IgD-negative memory B cell (primary cell): ENCODE results near the gene WNT9A. TPM values are rescaled to one million over a fixed set of nuclear protein-coding genes. Genes with fewer than 3 reads are reported as not detected.

Experiments used
- H3K27ac Mint-ChIP-seq, 3 donors: one replicate each; pipeline ENCODE4 v1.8.0; 2020 to 2022; ENCODE audit warnings: mild to moderate bottlenecking in 3 of 3, mixed read lengths in 3 of 3, moderate library complexity in 1 of 3
- H3K27me3 Mint-ChIP-seq: one replicate; pipeline ENCODE4 v1.8.0; 2021; ENCODE audit warnings: mixed read lengths
- H3K36me3 Mint-ChIP-seq: one replicate; pipeline ENCODE4 v1.8.0; 2020; ENCODE audit warnings: mild to moderate bottlenecking, mixed read lengths
- H3K4me1 Mint-ChIP-seq, 3 donors: one replicate each; pipeline ENCODE4 v1.8.0; 2020 to 2022; ENCODE audit warnings: mixed read lengths in 3 of 3, mild to moderate bottlenecking in 1 of 3
- H3K4me3 Mint-ChIP-seq, 4 donors: one replicate each; pipeline ENCODE4 v1.8.0; 2020 to 2022; ENCODE audit warnings: mild to moderate bottlenecking in 4 of 4, mixed read lengths in 4 of 4, moderate library complexity in 3 of 4
- H3K9me3 Mint-ChIP-seq, 3 donors: one replicate each; pipeline ENCODE4 v1.8.0; 2020 to 2021; ENCODE audit warnings: mixed read lengths in 3 of 3, mild to moderate bottlenecking in 1 of 3
- polyA plus RNA-seq: library from polyadenylated mRNA; unstranded; fragments of 300-500 nt; fragmentation: Illumina TruSeq; gene quantifications from one replicate; pipeline ENCODE4 v1.2.3, GENCODE V29; 2021

WNT9A gene
- polyA plus RNA-seq, 1 donor from 2014 or later: not detected

DNA sequence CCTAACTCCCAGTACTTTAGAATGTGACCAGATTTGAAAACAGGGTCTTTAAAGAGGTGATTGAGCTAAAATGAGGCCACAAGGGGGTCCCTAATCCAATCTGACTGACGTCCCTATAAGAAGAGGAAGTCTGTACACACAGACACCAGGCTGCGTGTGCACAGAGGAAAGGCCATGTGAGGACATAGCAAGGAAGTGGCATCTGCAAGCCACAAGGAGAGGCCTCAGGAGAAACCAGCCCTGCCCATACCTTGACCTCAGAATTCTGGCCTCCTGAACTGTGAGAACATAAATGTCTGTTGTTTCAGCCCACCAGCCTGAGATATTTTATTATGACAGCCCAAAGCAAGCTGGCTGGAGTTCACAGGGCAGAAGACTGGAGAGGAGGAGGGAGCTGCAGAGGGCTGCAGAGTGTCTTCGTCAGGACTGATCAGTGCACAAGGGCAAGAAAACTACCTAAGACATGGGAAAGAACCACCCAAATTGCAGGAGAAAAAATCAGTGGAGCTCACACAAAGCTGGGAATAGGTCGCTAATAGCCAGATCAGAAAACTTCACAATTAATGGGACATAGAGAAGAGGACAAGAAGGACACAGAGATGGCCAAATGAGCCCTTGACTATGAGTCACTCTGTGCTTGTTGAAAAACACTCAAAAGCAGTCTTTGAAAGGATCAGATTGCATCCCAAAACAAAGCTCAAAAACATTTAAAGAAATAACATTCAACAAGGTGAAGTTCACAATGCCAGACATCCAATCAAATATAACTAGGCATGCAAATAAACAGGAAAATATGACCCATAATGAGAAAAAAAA lies 14.1 kb upstream of the WNT9A start:
- Mint-ChIP-seq H3K27ac (no peak overlapping the region), H3K4me3 (no peak overlapping the region), H3K9me3 (peaks cover 0 to 3% (median 2%) of the 10 kb centered on the region in 3 donors), H3K27me3 (peaks cover 16% of the 10 kb centered on the region), H3K36me3 (no peaks in the 10 kb centered on the region), H3K4me1 (no peaks in the 10 kb centered on the region)

- H3K27me3 Mint-ChIP-seq: peaks cover 22% of the 10 kb centered on the region
- H3K36me3 Mint-ChIP-seq: no peaks in the 10 kb centered on the region
- peaks cover 3 to 8% (median 3%) of the 10 kb centered on the region in 3 donors for H3K9me3 Mint-ChIP-seq
- no peak overlapping the region for H3K4me3 Mint-ChIP-seq
- H3K4me1 Mint-ChIP-seq: no peaks in the 10 kb centered on the region
- H3K27ac Mint-ChIP-seq: no peak overlapping the region
Observed at GRCh38 chr1:227959325-227959860, 11.7 kb upstream of the WNT9A start.

GRCh38 chr1:227958617-227959324 lies 11.0 kb upstream of the WNT9A start:
- no peaks in the 10 kb centered on the region for H3K36me3 Mint-ChIP-seq
- peaks cover 3 to 8% (median 3%) of the 10 kb centered on the region in 3 donors for H3K9me3 Mint-ChIP-seq
- no peak overlapping the region for H3K27ac Mint-ChIP-seq
- H3K4me1 Mint-ChIP-seq: no peaks in the 10 kb centered on the region
- peaks cover 24% of the 10 kb centered on the region for H3K27me3 Mint-ChIP-seq
- no peak overlapping the region for H3K4me3 Mint-ChIP-seq

GRCh38 chr1:227955808-227956207 lies 8.1 kb upstream of the WNT9A start:
- H3K4me1 Mint-ChIP-seq: no peaks in the 10 kb centered on the region
- no peak overlapping the region for H3K27ac Mint-ChIP-seq
- peaks cover 2% of the 10 kb centered on the region for H3K36me3 Mint-ChIP-seq
- no peak overlapping the region for H3K4me3 Mint-ChIP-seq
- peaks cover 22% of the 10 kb centered on the region for H3K27me3 Mint-ChIP-seq
- peaks cover 3 to 8% (median 3%) of the 10 kb centered on the region in 3 donors for H3K9me3 Mint-ChIP-seq

DNA sequence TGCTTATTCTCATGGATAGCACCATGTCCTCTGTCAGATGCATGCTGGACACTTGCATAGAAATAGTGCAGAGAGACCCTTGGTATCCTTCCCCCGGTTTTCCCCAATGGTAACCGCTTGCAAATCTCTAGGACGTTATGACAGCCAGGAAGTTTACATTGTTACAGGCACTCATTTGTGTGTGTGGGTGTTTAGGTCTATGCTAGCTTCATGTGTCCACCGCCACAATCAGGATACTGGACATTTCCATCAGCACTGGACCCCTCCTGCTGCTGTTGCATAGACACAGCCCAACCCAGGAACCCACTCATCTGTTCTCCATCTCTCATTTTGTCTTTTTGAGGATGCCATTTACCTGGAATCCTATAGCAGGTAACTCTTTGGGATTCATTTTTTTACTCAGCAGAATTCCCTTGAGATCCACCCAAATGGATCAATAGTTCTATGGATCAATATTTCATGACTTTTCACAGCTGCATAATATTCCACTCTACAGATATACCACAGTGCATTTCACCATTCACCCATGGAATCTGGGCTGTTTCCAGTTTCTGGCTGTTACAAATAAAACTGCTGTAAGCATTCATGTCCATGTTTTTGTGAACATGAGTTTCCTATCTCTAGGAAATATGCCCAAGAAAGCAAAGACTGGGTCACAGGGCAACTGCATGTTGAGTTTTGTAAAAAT lies 6.6 kb upstream of the WNT9A start:
- Mint-ChIP-seq H3K4me3 (no peak overlapping the region), H3K36me3 (peaks cover 2% of the 10 kb centered on the region), H3K9me3 (peaks cover 3 to 8% (median 3%) of the 10 kb centered on the region in 3 donors), H3K27ac (no peak overlapping the region), H3K4me1 (no peaks in the 10 kb centered on the region), H3K27me3 (peaks cover 28% of the 10 kb centered on the region)

DNA sequence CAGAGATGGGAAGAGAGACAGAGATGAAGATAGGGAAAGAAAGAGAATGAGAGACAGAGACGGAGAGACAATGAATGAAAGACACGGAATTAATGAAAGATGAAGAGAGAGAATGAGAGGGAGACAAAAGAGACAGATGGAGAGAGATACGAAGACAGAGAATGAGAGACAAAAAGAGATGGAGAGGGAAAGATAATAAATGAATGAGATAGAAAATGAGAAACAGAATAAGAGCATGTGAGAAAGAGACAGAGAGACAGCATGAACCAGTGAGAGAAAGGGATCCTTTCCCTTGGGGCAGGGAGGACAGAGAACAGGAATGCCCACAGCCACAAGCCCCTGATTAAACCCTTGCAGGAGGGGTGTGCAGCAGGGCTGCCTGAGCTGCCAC lies 5.3 kb upstream of the WNT9A start:
- peaks cover 2% of the 10 kb centered on the region for H3K36me3 Mint-ChIP-seq
- H3K9me3 Mint-ChIP-seq: peaks cover 3 to 6% (median 3%) of the 10 kb centered on the region in 3 donors
- peaks cover 0 to 1% (median 0%) of the 10 kb centered on the region in 3 donors for H3K4me1 Mint-ChIP-seq
- peaks cover 33% of the 10 kb centered on the region for H3K27me3 Mint-ChIP-seq
- H3K27ac Mint-ChIP-seq: no peak overlapping the region
- H3K4me3 Mint-ChIP-seq: no peak overlapping the region

DNA sequence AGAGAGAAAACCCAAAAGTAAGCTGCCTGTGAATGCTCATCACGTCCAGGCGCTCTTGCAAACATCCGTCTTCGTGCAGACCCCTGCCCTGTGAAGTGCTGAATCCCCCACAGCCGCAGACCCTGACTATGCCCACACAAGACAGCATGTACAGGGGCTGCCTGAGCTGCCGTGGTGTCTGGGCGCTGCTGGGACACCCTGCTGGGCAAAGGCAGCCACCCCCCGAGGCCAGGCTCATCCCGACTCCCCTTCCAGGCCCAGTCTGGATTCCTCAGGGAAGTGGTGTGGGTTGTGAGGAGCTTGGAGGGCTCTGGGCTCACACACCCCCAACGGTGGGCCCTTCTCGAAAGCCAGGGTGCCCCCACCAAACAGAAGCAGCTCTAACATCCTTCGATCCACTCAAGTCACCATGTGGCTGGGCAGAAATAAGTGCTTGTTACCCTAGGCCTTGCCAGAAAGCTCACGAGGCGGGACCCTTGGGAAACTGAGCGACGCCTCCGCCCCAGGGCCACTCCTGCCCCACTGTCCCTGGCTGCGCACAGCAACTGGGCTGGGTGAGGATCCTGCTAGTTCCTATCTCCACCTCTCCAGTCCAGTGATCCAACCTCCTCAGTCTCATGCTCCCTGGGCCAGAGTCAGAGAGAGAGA lies 4.8 kb upstream of the WNT9A start:
- Mint-ChIP-seq H3K27ac (no peak overlapping the region), H3K4me1 (peaks cover 0 to 1% (median 0%) of the 10 kb centered on the region in 3 donors), H3K36me3 (peaks cover 2% of the 10 kb centered on the region), H3K27me3 (peaks cover 29% of the 10 kb centered on the region), H3K9me3 (peaks cover 3 to 5% (median 3%) of the 10 kb centered on the region in 3 donors), H3K4me3 (no peak overlapping the region)

DNA sequence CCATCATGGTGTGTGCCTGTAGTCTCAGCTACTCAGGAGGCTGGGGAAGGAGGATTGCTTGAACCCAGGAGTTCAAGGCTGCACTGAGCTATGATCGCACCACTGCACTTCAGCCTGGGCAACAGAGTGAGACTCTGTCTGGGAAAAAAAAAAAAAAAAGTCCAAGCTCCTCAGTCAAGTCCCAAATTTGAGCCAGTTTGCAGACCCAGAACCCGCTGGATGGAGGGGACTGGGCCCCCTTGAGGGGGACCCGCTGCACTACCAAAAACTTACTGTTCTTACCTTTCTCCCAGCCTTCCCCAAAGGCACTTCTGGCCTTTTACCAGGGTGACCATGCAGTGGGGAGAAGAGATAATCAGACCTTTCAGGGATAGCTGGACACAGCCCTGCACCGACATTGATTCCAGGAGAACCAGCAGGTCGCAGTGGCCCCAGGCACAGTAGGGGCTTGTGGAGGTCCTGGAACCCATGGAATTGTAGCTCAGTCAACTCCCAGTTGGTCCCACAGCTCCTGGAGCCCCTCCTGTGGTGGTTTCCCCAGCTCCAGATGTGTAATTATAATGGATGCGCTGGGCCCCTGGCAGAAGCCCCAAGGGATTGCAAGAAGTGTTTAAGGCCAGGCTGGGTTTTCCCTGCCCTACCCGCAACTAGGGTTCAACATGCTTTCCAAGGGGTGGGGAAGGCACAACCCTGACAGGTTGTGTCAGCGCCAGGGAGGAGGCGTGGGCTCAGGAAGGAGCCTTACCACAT lies 4.1 kb upstream of the WNT9A start:
- H3K4me1 Mint-ChIP-seq: peaks cover 0 to 3% (median 1%) of the 10 kb centered on the region in 3 donors
- H3K9me3 Mint-ChIP-seq: peaks cover 3 to 5% (median 3%) of the 10 kb centered on the region in 3 donors
- no peak overlapping the region for H3K4me3 Mint-ChIP-seq
- H3K27ac Mint-ChIP-seq: no peak overlapping the region
- peaks cover 2% of the 10 kb centered on the region for H3K36me3 Mint-ChIP-seq
- peaks cover 28% of the 10 kb centered on the region for H3K27me3 Mint-ChIP-seq

DNA sequence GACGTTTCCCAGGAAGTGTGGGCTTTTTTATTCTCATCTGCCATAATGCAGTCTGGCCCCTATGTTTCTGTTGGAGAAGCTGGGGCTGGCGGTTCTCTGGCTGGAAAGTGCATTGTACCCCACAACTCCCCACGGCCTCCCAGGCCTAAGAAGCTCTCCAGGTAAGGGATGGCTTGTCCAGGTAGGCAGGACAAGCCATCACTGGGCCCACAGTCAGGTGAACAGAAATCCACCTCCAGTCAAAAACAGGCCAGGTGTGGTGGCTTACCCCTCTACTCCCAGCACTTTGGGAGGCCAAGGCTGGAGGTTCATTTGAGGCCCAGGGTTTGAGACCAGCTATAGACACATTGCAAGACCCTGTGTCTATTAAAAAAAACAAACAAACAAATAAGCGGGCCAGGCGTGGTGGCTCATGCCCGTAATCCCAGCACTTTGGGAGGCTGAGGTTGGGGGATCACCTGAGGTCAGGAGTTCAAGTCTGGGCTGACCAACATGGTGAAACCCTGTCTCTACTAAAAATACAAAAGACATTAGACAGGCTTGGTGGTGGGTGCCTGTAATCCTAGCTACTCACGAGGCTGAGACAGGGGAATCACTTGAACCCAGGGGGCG lies 3.1 kb upstream of the WNT9A start:
- Mint-ChIP-seq H3K27me3 (peaks cover 30% of the 10 kb centered on the region), H3K36me3 (peaks cover 2% of the 10 kb centered on the region), H3K9me3 (peaks cover 0 to 3% (median 1%) of the 10 kb centered on the region in 3 donors), H3K4me3 (peak overlapping the region in 1 of 4 donors; percentile 38), H3K27ac (no peak overlapping the region), H3K4me1 (peaks cover 0 to 7% (median 3%) of the 10 kb centered on the region in 3 donors)

DNA sequence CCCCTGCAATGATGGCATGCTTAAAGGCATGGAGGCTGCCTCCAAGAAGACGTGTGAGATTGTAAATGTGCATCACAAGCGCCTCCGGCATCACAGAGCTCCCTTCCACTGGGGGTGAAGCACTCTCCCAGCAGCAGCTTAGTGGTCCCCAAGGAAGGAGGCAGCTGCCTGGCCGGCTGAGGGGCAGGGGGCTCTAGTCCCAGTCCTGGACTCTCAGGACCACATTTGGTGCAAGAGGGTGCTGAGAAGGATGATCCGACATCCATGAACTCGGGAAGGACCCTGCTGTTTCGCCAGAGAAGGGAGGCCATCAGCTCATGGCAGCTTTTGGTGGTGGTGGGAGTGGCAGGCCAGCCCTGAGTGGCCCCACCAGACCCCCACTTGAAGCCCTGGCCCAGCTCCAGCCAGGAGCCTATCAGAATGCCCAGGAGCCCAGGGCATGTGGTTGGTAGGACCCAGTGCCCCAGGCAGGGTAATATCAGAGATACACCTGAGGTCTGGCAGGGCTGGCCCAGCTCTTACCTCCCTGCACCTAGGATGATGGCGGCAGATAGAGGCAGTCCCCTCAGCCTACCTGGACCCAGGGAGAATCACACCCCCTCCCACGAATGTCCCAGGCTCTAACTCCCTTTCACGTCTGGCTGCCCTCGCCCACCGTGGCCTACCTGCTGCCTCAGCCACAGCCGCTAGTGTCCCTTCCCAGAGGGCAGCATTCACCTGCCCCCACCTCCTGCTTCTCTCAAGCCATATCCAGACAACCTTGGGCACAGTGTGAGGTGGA lies 2.4 kb upstream of the WNT9A start:
- peak overlapping the region in 1 of 4 donors; percentile 38 for H3K4me3 Mint-ChIP-seq

GRCh38 chr1:227949341-227949921 lies 1.7 kb upstream of the WNT9A start:
- Mint-ChIP-seq H3K4me1 (peaks cover 0 to 7% (median 3%) of the 10 kb centered on the region in 3 donors), H3K9me3 (no peaks in the 10 kb centered on the region), H3K27me3 (peaks cover 30% of the 10 kb centered on the region), H3K36me3 (peaks cover 2% of the 10 kb centered on the region), H3K4me3 (no peak overlapping the region), H3K27ac (no peak overlapping the region)

More for the DNA sequence above, 2.4 kb upstream of the WNT9A start:
- H3K27ac Mint-ChIP-seq: no peak overlapping the region
- H3K9me3 Mint-ChIP-seq: peaks cover 0 to 3% (median 0%) of the 10 kb centered on the region in 3 donors
- peaks cover 2% of the 10 kb centered on the region for H3K36me3 Mint-ChIP-seq
- H3K4me1 Mint-ChIP-seq: peaks cover 0 to 7% (median 3%) of the 10 kb centered on the region in 3 donors
- peaks cover 33% of the 10 kb centered on the region for H3K27me3 Mint-ChIP-seq

DNA sequence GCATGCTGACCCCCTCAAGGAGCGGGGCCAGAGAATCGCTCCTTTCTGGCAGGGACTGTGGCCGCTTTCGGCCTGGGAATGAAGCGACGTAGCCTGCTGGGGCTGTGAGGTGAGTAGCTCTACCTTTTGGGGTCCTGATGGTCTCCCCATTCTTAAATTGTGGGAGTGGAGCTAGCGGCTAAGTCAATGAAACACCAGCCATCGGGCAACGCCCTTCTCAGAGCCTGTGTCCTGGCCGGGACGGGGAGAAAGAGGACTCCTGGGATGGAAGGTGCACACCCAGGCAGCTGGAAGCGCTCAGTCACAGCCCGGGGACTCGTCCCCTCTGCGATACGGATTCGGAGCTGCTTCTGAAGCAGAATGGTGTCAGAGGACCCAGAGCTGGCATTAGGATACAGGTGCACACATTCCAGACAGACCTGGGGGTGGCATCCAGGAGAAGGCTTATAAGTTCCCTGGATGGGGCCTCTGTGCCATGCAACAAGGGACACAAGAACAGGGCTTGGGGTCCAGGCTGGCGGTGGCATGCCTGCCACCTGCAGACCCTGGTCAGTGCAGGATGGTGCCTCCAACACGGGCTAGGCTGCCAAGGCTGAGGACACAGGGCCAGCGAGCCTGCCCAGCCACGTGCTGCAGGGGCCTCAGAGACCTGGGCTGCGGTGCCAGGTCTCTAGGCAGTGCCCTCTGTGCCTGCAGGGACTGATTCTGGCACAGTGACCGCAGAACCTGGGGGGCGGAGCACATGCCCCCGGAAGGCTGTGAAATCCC lies 945 bp upstream of the WNT9A start:
- Mint-ChIP-seq H3K27ac (no peak overlapping the region), H3K9me3 (no peaks in the 10 kb centered on the region), H3K4me1 (peaks cover 0 to 7% (median 3%) of the 10 kb centered on the region in 3 donors), H3K36me3 (peaks cover 1% of the 10 kb centered on the region), H3K4me3 (peak overlapping the region in 3 of 4 donors; percentile 49 to 82 (median 64)), H3K27me3 (peaks cover 29% of the 10 kb centered on the region)
